GM19324 (cell line): ENCODE measurements around the gene GRIN2A.

ENCODE experiments used
- ATAC-seq: cut with Tn5 transposase; IDR thresholded peaks from one replicate; pipeline ENCODE4 v1.9.1; 2021; ENCODE audit warnings: mild to moderate bottlenecking, moderate library complexity; ENCODE audit not compliant: unreplicated experiment, low FRiP score

Gene GRIN2A

GRCh38 chr16:9723136-9723535 is 459.1 kb downstream of the GRIN2A start:
- ATAC-seq: no peak

- ATAC-seq: no peak
Observed at GRCh38 chr16:9713907-9714306, 468.3 kb downstream of the GRIN2A start.

- no peak for ATAC-seq
Observed at GRCh38 chr16:9713156-9713555, 469.1 kb downstream of the GRIN2A start.

GRCh38 chr16:9708972-9709620 is 473.1 kb downstream of the GRIN2A start:
- no peak for ATAC-seq

- ATAC-seq: no peak
Observed at GRCh38 chr16:9706217-9706836, 475.9 kb downstream of the GRIN2A start.

- no peak for ATAC-seq
Observed at GRCh38 chr16:9703731-9704130, 478.5 kb downstream of the GRIN2A start.
